K562 (cell line): ENCODE data around the gene ABCB6. TPM values are rescaled to one million over a fixed set of nuclear protein-coding genes. Genes with fewer than 3 reads are reported as not detected.

Experiments used
- ATAC-seq: fragments of 200-7000 bp; cut with Tn5 transposase; 3 replicates; pipeline ENCODE4 v1.9.1; 2020; ENCODE audit warnings: moderate library complexity
- BruUV-seq: library from RNA; stranded (reverse); fragments of 400-500 nt; replicated peaks from 2 replicates; lab custom pipeline; 2021; lab: Mats Ljungman, UMichigan
- CTCF ChIA-PET: fragments of 300-600 bp; formaldehyde crosslinking; extraction: SDS; loops from one replicate; lab custom pipeline; 2021; ENCODE audit warnings: low intra/inter-chr PET ratio; lab: Yijun Ruan, JAX
- POLR2A ChIA-PET: fragments of 300-600, 350-650 bp; sonication (Branson Sonifier 250); formaldehyde crosslinking; extraction: SDS; loops from one replicate; lab custom pipeline; 2021; ENCODE audit warnings: antibody characterized with exemption, inconsistent platforms; lab: Yijun Ruan, JAX
- DNase-seq, 4 experiments: peaks; one replicate each; pipeline versions ENCODE4 v3.0.0 to v3.0.0-alpha.2; 2011 to 2018; ENCODE audit warnings: low spot score in 3 of 4, mixed read lengths in 3 of 4; ENCODE audit errors: extremely low read depth in 1 of 4
- FAIRE-seq: peaks from 2 replicates; lab custom pipeline; 2011; peaks lifted over from hg19 to GRCh38; lab: Jason Lieb, UNC
- H2AFZ ChIP-seq: 2 replicates; pipeline ENCODE4 v1.6.0; 2011; ENCODE audit warnings: low read depth, low read length, control low read depth, inconsistent platforms
- H3K27ac ChIP-seq: fragments of 200-600 bp; 3 replicates; pipeline ENCODE4 v1.8.0; 2011; ENCODE audit warnings: low read depth, mild to moderate bottlenecking, control low read depth, inconsistent platforms, low read length, moderate library complexity, mixed read lengths; ENCODE audit errors: extremely low read depth
- H3K27me3 ChIP-seq, 2 experiments: fragments of 300-600 bp in 1 of 2; 2 replicates in 1 of 2; 3 replicates in 1 of 2; pipeline versions ENCODE4 v1.6.0 to v1.8.0; 2011; ENCODE audit warnings: inconsistent platforms in 2 of 2, low read length in 2 of 2, mild to moderate bottlenecking in 1 of 2, mixed read lengths in 1 of 2, moderate library complexity in 1 of 2; ENCODE audit not compliant: control insufficient read depth in 2 of 2, insufficient read depth in 2 of 2
- H3K36me3 ChIP-seq: fragments of 300-600 bp; 3 replicates; pipeline ENCODE4 v1.8.0; 2011; ENCODE audit warnings: mild to moderate bottlenecking, low read length, inconsistent platforms; ENCODE audit not compliant: control insufficient read depth, insufficient read depth
- H3K4me1 ChIP-seq, 2 experiments: fragments of 200-600 bp in 1 of 2; replicated peaks in 1 of 2; 2 replicates in 1 of 2; 3 replicates in 1 of 2; pipeline versions ENCODE4 v1.5.1 to v1.8.0; 2011; ENCODE audit warnings: inconsistent platforms in 2 of 2, low read length in 2 of 2, mild to moderate bottlenecking in 1 of 2, mixed read lengths in 1 of 2, moderate library complexity in 1 of 2; ENCODE audit not compliant: control insufficient read depth in 2 of 2, insufficient read depth in 2 of 2
- H3K4me2 ChIP-seq: 2 replicates; pipeline ENCODE4 v1.6.1; 2011; ENCODE audit warnings: low read length, control low read depth, inconsistent platforms, mixed read lengths; ENCODE audit not compliant: insufficient read depth
- H3K4me3 ChIP-seq: fragments of 200-600 bp; sonication (generic), shearing (Covaris generic); 2 replicates; pipeline ENCODE4 v1.5.1; 2016; ENCODE audit warnings: control low read depth, inconsistent platforms
- H3K79me2 ChIP-seq: fragments of 200-600 bp; 3 replicates; pipeline ENCODE4 v1.8.0; 2011; ENCODE audit warnings: low read length, inconsistent platforms; ENCODE audit not compliant: control insufficient read depth, insufficient read depth
- H3K9ac ChIP-seq, 2 experiments: 2 replicates each; pipeline versions ENCODE4 v1.6.0 to v1.6.1; 2011; ENCODE audit warnings: low read depth in 2 of 2, low read length in 2 of 2, control low read depth in 1 of 2, inconsistent platforms in 1 of 2, mild to moderate bottlenecking in 1 of 2, mixed read lengths in 1 of 2; ENCODE audit not compliant: insufficient read depth in 1 of 2
- H3K9me1 ChIP-seq: one replicate; pipeline ENCODE4 v1.6.0; 2011; ENCODE audit warnings: inconsistent platforms, mild to moderate bottlenecking, low read length, moderate library complexity; ENCODE audit not compliant: control insufficient read depth, insufficient read depth
- H3K9me3 ChIP-seq: replicated peaks from 2 replicates; pipeline ENCODE4 v1.5.1; 2011; ENCODE audit warnings: low read depth, low read length, inconsistent platforms; ENCODE audit not compliant: control insufficient read depth, insufficient read depth
- H4K20me1 ChIP-seq: replicated peaks from 2 replicates; pipeline ENCODE4 v1.6.1; 2011; ENCODE audit warnings: low read length, inconsistent platforms, mixed read lengths; ENCODE audit not compliant: control insufficient read depth, insufficient read depth
- EHMT2 ChIP-seq: fragments of 450-650 bp; IDR thresholded peaks from 2 replicates; pipeline ENCODE4 v1.6.1; 2018; ENCODE audit warnings: antibody characterized with exemption
- POLR2G ChIP-seq: fragments of 200-400 bp; formaldehyde crosslinking; IDR thresholded peaks from 2 replicates; pipeline ENCODE4 v1.6.1; 2017; ENCODE audit warnings: low read depth, mild to moderate bottlenecking, antibody characterized with exemption, low read length, moderate library complexity
- WGBS: fragments of 100-300 bp; shearing (Covaris generic); methylation state at CpG from one replicate; pipeline ENCODE4 v1.1.6; 2016; ENCODE audit warnings: low coverage, mixed read lengths; ENCODE audit not compliant: insufficient coverage; ENCODE audit errors: missing lambda C conversion rate; 5-methylcytosine and 5-hydroxymethylcytosine counted together
- in situ Hi-C: fragments of 300-500 bp; cut with MboI; formaldehyde crosslinking; loops from 4 replicates; pipeline ENCODE4 v1.15.0; 2018; ENCODE audit warnings: inconsistent platforms, mixed read lengths
- intact Hi-C: fragments of 100-400 bp; cut with micrococcal nuclease; formaldehyde crosslinking; loops from 2 replicates; pipeline ENCODE4 v1.14.2; 2022
- polyA plus RNA-seq, 8 experiments: library from polyadenylated mRNA; depleted of rRNA in 4 of 8; stranded (reverse) in 5 of 8; unstranded in 3 of 8; fragments of >200 nt; fragmentation: Nextera tagmentation in 2 of 8; fragmentation: Illumina TruSeq in 1 of 8; extraction: Ambion mirVana in 2 of 8; extraction: Trizol in 1 of 8; gene quantifications; 2 replicates each; pipeline versions ENCODE4 v1.2.1 to v1.2.3, GENCODE V29; 2011 to 2014; ENCODE audit warnings: inconsistent platforms in 1 of 8, missing spikeins in 1 of 8
- total RNA-seq, 7 experiments: library from RNA; depleted of rRNA in 6 of 7; stranded (reverse); fragments of >200 nt in 6 of 7; fragmentation: Illumina TruSeq in 2 of 7; extraction: Trizol in 2 of 7; gene quantifications; 2 replicates each; pipeline versions ENCODE4 v1.2.1 to v1.2.3, GENCODE V29; 2011 to 2021; ENCODE audit warnings: low replicate concordance in 1 of 7

The ABCB6 gene
- total and polyA plus RNA-seq, 9 of the 15 experiments (the other 6 are each of a cell fraction or from before 2014, with no cell fraction given), result 3.7 to 29.8 (median 16.8) TPM

DNA sequence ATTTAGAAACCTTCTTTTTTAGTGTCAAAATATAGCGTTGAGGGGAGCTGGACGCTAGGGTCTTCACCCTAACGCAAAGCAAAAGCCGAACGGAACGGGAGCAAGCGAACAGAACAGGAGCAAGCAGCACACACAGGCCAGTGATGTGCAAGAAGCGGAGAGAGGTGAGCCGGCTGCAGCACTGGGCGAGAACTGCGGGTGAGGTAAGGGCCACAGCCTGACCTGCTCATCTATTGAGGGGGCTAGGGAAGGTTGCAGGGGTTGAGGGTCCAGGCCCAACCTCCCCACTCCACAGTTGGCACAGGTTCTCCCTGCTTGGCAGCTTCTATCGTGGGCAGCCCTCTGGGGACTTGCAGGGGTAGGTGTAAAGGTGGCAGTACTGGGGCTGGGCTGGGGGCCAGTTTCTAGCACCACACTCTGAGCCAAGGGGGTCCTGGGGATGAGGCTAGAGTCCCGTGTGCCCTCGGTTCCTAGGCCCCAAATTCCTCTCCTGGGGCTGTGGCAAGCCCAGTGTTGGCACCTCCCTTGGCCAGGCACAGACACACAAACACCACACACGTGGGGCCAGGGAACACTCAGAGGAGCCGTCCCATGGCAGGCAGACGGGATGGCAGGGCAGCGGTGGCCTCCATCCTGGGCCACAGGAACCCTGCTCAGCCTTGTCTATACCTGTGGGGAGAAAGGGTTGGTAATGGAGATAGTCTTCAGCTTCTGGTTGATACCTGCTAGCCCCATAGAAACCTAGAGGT, 1.2 kb upstream of the ABCB6 start:
- 90% methylated on average over 13 of the region's 18 CpGs for WGBS
- BruUV-seq, result no TSS peak
- no peak overlapping the region for H3K4me2 ChIP-seq
- peaks cover 73% of the 10 kb centered on the region for H3K36me3 ChIP-seq
- in situ Hi-C loops, result no loop called here
- ChIA-PET POLR2A (interaction anchor here (0.6 to 2.1 kb wide), 5 partner anchors 9 to 75 kb away, joined by 3 to 12 read pairs (median 4); partner anchors contain the start of genes ANKZF1, ATG9A, TUBA4A and ZFAND2B), CTCF (no interaction called here)
- H4K20me1 ChIP-seq, result 0 out of 2 replicates have a peak, but pooled peaks cover 2% of the 10 kb centered on the region
- no peaks in the 10 kb centered on the region for H3K9me1 ChIP-seq
- intact Hi-C loops, result loop anchor here (2.0 kb wide), 1 partner anchor 59 kb away; the partner anchor contains the start of gene NHEJ1
- FAIRE-seq, result no peak
- H3K4me3 ChIP-seq, result no peak overlapping the region
- no peaks in the 10 kb centered on the region for H3K9me3 ChIP-seq
- H3K9ac ChIP-seq, result peak overlapping the region in 1 of 2 experiments; percentile 89; a peak in 1 of 4 replicates
- no peak overlapping the region for H2AFZ ChIP-seq
- DNase-seq, result no peak
- ATAC-seq, result no peak
- TF ChIP-seq EHMT2, result no peak
- 0 out of 2 replicates have a peak, but pooled peaks have one; percentile 23 for TF ChIP-seq POLR2G
- H3K4me1 ChIP-seq, result peaks cover 13 to 53% of the 10 kb centered on the region in 2 experiments; a peak in 4 of 5 replicates
- H3K79me2 ChIP-seq, result peaks cover 27% of the 10 kb centered on the region
- H3K27me3 ChIP-seq, result no peaks in the 10 kb centered on the region
- no peak overlapping the region for H3K27ac ChIP-seq
